ENCODE measurements around the gene ZNF12. TPM values are rescaled to one million over a fixed set of nuclear protein-coding genes. Genes with fewer than 3 reads are reported as not detected.
"Not testable (repeated sequence)": the region's sequence is repeated elsewhere in the genome, so short reads cannot be mapped to it uniquely, and the experiment has no call there.

The ZNF12 gene
- total RNA-seq, 4 donors from 2014 or later = 27.9 to 35.2 (median 32.0) TPM

DNA sequence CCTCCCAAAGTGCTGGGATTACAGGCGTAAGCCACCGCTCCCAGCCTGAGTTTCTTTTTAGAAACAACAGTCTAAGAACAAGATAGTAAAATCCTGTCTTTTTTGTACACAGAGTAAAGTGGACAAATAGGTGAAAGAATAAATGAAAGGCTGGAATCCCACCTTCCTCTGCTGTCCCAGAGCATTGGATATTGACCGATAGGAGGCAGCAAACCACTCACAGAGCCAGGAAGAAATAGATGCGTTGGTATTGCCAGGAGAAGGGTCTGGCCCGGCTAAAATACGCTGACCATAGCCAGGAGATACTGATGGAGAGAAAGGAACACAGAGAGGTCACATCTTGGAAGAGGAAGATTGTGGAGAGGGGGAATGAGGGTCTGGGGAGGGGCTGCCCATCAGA, 11.4 kb upstream of the ZNF12 start:
- Histone ChIP-seq H3K4me3 (no peak overlapping the region), H3K27me3 (no peaks in the 10 kb centered on the region), H3K27ac (no peak overlapping the region), H3K4me1 (no peaks in the 10 kb centered on the region), H3K36me3 (no peaks in the 10 kb centered on the region), H3K9me3 (no peaks in the 10 kb centered on the region)
- WGBS, 2 donors = 53 to 57% methylated on average over 6 of the region's 6 CpGs
- no peak for TF ChIP-seq POLR2A (IDR thresholded peaks at IDR 0.05)
- no peak for DNase-seq (ENCODE audit: low spot score in 2 of 2)

DNA sequence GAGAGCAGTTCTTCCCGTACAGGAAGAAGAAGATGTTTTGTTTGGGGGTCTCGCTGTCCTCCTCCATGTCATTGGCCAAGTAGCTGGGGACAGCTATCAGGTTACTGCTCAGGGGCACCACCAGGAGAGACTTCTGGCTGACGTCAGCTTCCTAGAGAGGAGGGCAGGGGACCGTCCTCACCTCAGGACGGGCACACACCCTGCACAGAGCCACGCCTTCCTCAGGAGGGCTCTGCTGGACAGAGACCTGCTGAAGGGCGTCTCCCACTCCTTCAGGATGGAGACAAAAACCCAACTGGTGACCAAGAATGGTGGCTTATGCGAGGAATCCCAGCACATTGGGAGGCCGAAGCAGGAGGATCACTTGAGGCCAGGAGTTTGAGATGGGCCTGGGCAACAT, 9.2 kb upstream of the ZNF12 start:
- H3K36me3 ChIP-seq; H3K27me3 ChIP-seq; H3K9me3 ChIP-seq; DNase-seq (ENCODE audit: low spot score in 2 of 2); H3K4me3 ChIP-seq; H3K27ac ChIP-seq; H3K4me1 ChIP-seq: not testable (repeated sequence)
- whole genome bisulfite sequencing, 2 donors = 75 to 81% methylated on average over 9 of the region's 9 CpGs

DNA sequence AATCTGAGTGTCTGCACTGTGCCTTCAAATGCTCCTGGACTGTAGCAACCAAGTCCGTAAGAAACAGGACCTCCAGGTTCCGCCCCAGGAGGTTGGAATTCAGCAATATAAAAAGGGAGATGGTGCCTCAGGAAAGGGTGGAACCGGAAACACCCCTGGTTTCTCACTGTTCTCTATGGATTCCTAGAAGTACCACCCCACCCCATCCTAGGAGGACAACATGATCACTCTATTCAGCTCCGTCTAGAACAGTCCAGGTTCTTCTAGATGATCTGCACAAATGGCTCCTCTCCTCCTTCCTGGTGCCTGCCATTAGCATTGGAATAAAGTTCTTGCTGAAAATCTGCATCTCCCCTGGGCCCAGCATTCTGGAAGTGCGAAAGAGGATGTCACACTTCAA, 7.6 kb upstream of the ZNF12 start:
- H3K27ac ChIP-seq = no peak overlapping the region
- H3K27me3 ChIP-seq = no peaks in the 10 kb centered on the region
- TF ChIP-seq POLR2A (IDR thresholded peaks at IDR 0.05) = no peak
- TF ChIP-seq, protein P1, sequence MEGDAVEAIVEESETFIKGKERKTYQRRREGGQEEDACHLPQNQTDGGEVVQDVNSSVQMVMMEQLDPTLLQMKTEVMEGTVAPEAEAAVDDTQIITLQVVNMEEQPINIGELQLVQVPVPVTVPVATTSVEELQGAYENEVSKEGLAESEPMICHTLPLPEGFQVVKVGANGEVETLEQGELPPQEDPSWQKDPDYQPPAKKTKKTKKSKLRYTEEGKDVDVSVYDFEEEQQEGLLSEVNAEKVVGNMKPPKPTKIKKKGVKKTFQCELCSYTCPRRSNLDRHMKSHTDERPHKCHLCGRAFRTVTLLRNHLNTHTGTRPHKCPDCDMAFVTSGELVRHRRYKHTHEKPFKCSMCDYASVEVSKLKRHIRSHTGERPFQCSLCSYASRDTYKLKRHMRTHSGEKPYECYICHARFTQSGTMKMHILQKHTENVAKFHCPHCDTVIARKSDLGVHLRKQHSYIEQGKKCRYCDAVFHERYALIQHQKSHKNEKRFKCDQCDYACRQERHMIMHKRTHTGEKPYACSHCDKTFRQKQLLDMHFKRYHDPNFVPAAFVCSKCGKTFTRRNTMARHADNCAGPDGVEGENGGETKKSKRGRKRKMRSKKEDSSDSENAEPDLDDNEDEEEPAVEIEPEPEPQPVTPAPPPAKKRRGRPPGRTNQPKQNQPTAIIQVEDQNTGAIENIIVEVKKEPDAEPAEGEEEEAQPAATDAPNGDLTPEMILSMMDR (IDR thresholded peaks at IDR 0.05) = no peak
- TF ChIP-seq EP300 (IDR thresholded peaks at IDR 0.05) = no peak
- H3K36me3 ChIP-seq = no peaks in the 10 kb centered on the region
- H3K4me3 ChIP-seq = no peak overlapping the region
- H3K9me3 ChIP-seq = no peaks in the 10 kb centered on the region
- no peak for DNase-seq (ENCODE audit: low spot score in 2 of 2)
- 82 to 84% methylated on average over 5 of the region's 5 CpGs for WGBS, 2 donors
- no peaks in the 10 kb centered on the region for H3K4me1 ChIP-seq

DNA sequence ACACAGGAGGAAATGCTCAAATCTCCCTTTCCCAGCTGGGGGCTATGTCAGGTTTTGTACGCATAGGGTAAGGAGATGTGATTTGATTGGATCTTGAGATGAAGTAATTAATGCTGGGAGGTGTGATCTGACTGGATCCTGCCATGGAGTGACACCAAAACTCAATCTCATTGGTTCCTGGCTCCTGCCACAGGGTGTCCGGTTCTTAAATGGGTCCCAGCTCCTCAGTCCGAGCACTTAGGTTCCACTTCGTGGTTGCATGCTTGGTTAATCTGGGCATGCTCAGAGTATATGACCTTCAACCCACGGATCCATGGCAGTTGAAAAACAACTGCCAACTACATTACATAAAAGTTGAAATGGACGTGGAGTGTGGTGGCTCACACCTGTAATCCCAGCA, 3.1 kb upstream of the ZNF12 start:
- H3K27ac ChIP-seq = no peak overlapping the region
- DNase-seq (ENCODE audit: low spot score in 2 of 2) = no peak
- H3K9me3 ChIP-seq = no peaks in the 10 kb centered on the region
- H3K4me1 ChIP-seq = peaks cover 0 to 16% (median 13%) of the 10 kb centered on the region in 4 donors
- peaks cover 0 to 5% (median 0%) of the 10 kb centered on the region in 3 donors for H3K36me3 ChIP-seq
- WGBS, 2 donors = 85 to 91% methylated on average over 6 of the region's 6 CpGs
- H3K4me3 ChIP-seq = no peak overlapping the region
- TF ChIP-seq EP300 (IDR thresholded peaks at IDR 0.05) = no peak
- TF ChIP-seq, protein P1 (IDR thresholded peaks at IDR 0.05) = no peak
- no peak for TF ChIP-seq POLR2A (IDR thresholded peaks at IDR 0.05)
- no peaks in the 10 kb centered on the region for H3K27me3 ChIP-seq

DNA sequence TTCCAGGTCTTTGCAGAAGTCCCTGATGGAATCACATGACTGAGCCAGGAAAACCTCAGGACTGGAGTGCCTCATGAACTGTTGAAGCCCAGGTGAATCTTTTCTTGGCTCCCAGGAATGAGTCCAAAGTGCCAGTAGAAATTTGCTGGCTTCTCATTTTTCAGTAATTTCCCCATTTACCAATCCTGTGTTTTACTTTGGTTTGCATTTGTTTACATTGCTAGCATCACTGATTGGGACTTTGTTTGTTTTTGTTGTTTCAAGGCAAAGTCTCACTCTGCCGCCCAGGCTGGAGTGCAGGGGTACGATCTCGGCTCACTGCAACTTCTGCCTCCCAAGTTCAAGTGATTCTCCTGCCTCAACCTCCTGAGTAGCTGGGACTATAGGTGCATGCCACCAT, 1.6 kb upstream of the ZNF12 start:
- peaks cover 0 to 17% (median 6%) of the 10 kb centered on the region in 3 donors for H3K36me3 ChIP-seq
- no peak overlapping the region for H3K4me3 ChIP-seq
- 86 to 94% methylated on average over 3 of the region's 3 CpGs for WGBS, 2 donors
- no peaks in the 10 kb centered on the region for H3K27me3 ChIP-seq
- no peak for DNase-seq (ENCODE audit: low spot score in 2 of 2)
- H3K4me1 ChIP-seq = peaks cover 0 to 28% (median 17%) of the 10 kb centered on the region in 4 donors
- H3K27ac ChIP-seq = no peak overlapping the region
- TF ChIP-seq, protein P1 (IDR thresholded peaks at IDR 0.05) = no peak
- TF ChIP-seq EP300 (IDR thresholded peaks at IDR 0.05) (no peak), POLR2A (IDR thresholded peaks at IDR 0.05) (no peak)
- peaks cover 0 to 5% (median 0%) of the 10 kb centered on the region in 4 donors for H3K9me3 ChIP-seq

DNA sequence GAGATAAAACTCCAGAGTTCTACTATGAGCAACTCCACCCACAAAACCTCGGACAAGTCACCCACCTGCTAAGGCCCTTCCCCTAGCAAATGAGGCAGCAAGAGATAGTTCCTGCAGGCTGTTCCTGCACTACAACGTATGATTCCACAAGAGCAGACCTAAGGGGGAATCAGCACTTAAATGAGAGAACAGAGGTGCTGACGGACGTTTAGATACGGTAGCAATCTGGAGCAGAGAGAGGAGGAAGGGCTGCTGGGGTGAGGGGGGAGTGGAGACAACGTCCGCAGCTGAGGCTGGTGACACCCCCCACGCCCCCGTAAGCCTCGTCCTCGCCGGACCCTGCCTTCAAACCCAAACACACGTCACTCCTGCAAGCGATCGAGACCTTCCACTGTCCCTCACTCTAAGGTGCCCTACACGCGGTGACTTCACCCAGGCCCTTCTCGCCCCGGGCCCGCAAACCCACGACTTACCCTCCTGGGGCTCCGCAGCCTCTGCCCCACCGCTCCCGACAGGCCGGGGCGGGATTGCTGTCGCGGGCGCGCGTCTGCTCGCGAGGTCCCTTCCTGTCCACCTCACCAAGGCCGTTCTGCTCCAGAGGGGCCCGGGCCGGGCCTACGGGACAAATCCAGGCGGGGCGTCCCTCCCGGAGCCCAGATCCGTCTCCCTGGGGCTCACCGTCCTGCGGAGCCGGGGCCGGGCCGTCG, 635 bp downstream of the ZNF12 start:
- Histone ChIP-seq H3K36me3 (peaks cover 4 to 34% (median 14%) of the 10 kb centered on the region in 3 donors), H3K9me3 (peaks cover 0 to 14% (median 0%) of the 10 kb centered on the region in 4 donors), H3K4me3 (peak overlapping the region; percentile 83 to 96 (median 93)), H3K27ac (peak overlapping the region; percentile 78 to 93 (median 90)), H3K27me3 (no peaks in the 10 kb centered on the region), H3K4me1 (peaks cover 0 to 33% (median 18%) of the 10 kb centered on the region in 4 donors)
- 0% methylated on average over 31 to 37 of the region's 47 CpGs for WGBS, 2 donors
- TF ChIP-seq, protein P1 (IDR thresholded peaks at IDR 0.05) = no peak
- TF ChIP-seq EP300 (IDR thresholded peaks at IDR 0.05) (no peak), POLR2A (IDR thresholded peaks at IDR 0.05) (no peak)
- DNase-seq (ENCODE audit: low spot score in 2 of 2) = no peak
